Motor neuron (in vitro differentiated cells): ENCODE measurements around the gene HNRNPD. TPM values are rescaled to one million over a fixed set of nuclear protein-coding genes. Genes with fewer than 3 reads are reported as not detected.
A peak's percentile ranks its signal among the peaks of the same experiment; 100 is the strongest.
"Not testable (repeated sequence)": the region's sequence is repeated elsewhere in the genome, so short reads cannot be mapped to it uniquely, and the experiment has no call there.

Source experiments
- ATAC-seq, 8 experiments: fragments of 200-7000 bp; cut with Tn5 transposase; replicated peaks in 6 of 8; 2 replicates each; pipeline ENCODE4 v1.8.0; 2021; ENCODE audit warnings: mild to moderate bottlenecking in 8 of 8, moderate library complexity in 8 of 8
- H3K27ac ChIP-seq, 2 donors: fragments of 250-450 bp; sonication (Bioruptor Pico); 2 replicates each; pipeline ENCODE4 v1.9.0; 2021; ENCODE audit warnings: antibody characterized with exemption in 2 of 2, mild to moderate bottlenecking in 2 of 2, moderate library complexity in 1 of 2
- H3K4me1 ChIP-seq, 2 donors: fragments of 250-450 bp; sonication (Bioruptor Pico); replicated peaks in 1 of 2; 2 replicates each; pipeline ENCODE4 v1.6.1; 2021; ENCODE audit warnings: antibody characterized with exemption in 2 of 2, mild to moderate bottlenecking in 2 of 2, moderate library complexity in 1 of 2
- H3K4me3 ChIP-seq, 5 donors: fragments of 250-450 bp; sonication (Bioruptor Pico); 2 replicates each; pipeline ENCODE4 v1.9.0; 2021; ENCODE audit warnings: antibody characterized with exemption in 5 of 5, mild to moderate bottlenecking in 5 of 5, moderate library complexity in 4 of 5
- WGBS, 10 experiments: fragments of 450-650 bp; shearing (Covaris generic); methylation state at CpG; one replicate each; pipeline ENCODE4 v1.0.0; 2022; 5-methylcytosine and 5-hydroxymethylcytosine counted together
- in situ Hi-C, 9 experiments: fragments of 400-800 bp; cut with MboI; loops; one replicate each; pipeline ENCODE4 v1.15.0; 2021; ENCODE audit warnings: low sequenced_read_pairs in 9 of 9, low pct_unique_long_range_greater_than_20kb in 2 of 9; ENCODE audit not compliant: unreplicated experiment in 9 of 9
- total RNA-seq, 8 experiments: library from RNA; unstranded; fragments of 300-600 nt; gene quantifications; 2 replicates each; pipeline versions ENCODE4 v1.2.3 to v1.2.4, GENCODE V29; 2022

The HNRNPD gene
- total RNA-seq, 8 experiments from 2014 or later, result 41.5 to 343 (median 120) TPM

DNA sequence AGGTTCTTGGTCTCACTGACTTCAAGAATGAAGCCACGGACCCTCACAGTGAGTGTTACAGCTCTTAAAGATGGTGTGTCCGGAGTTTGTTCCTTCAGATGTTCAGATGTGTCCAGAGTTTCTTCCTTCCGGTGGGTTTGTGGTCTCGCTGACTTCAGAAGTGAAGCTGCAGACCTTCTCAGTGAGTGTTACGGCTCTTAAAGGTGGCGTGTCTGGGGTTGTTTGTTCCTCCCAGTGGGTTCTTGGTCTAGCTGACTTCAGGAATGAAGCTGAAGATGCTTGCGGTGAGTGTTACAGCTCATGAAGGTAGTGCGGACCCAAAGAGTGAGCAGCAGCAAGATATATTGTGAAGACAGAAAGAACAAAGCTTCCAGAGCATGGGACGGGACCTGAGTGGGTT is 40.1 kb downstream of the HNRNPD start:
- WGBS, 10 experiments, result 70 to 90% (median 89%) methylated on average over 2 to 6 of the region's 9 CpGs; no CpG with 5 or more reads in 5 of the 10 experiments
- H3K4me3 ChIP-seq, in situ Hi-C loops, H3K4me1 ChIP-seq, ATAC-seq, H3K27ac ChIP-seq: not testable (repeated sequence)

DNA sequence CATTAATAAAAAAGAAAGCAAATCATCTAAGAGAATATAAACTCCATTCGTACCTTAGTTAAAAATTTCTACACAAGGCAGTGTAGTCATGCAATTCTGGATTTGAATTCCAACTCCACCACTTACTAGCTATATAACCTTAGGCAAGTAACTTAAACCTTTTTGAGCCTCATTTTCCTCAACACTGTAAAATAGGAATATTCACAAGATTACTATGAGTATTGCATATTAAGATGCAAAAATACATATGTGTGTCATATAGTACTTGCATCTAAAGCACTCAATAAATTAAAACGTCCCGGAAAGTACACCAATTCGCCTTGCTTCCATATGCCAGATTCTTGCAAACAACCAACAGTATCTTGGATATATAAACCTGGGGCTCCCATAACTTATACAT is 42.0 kb downstream of the HNRNPD start:
- no peak overlapping the region for H3K4me3 ChIP-seq
- 0 to 93% (median 55%) methylated on average over 1 to 4 of the region's 4 CpGs; no CpG with 5 or more reads in 2 of the 10 experiments for WGBS, 10 experiments
- in situ Hi-C loops, result no loop called here
- H3K4me1 ChIP-seq, result no peaks in the 10 kb centered on the region
- no peak overlapping the region for H3K27ac ChIP-seq
- peak in 2 of 8 experiments; percentile 33 to 94 for ATAC-seq

DNA sequence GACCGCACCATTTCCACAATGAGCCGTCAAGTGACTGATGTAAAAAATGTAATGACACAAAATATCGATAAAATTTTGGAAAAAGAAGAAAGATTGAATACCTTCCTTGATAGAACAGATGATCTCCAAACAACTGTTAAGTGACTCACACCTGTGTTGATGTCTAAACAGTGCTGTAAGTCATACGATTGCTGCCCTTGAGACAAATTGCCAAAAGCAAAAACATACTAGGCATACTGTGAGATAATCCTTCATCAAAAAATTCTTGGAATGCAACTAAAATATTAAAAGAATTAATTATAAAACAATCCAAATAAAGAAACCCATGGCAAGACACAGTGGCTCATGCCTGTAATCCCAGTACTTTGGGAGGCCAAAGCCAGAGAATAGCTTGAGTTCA is 53.4 kb downstream of the HNRNPD start:
- Histone ChIP-seq H3K27ac (no peak overlapping the region), H3K4me1 (no peaks in the 10 kb centered on the region), H3K4me3 (no peak overlapping the region)
- ATAC-seq, result no peak
- 74 to 100% (median 86%) methylated on average over 1 to 4 of the region's 4 CpGs for whole genome bisulfite sequencing, 10 experiments
- in situ Hi-C loops, result no loop called here

DNA sequence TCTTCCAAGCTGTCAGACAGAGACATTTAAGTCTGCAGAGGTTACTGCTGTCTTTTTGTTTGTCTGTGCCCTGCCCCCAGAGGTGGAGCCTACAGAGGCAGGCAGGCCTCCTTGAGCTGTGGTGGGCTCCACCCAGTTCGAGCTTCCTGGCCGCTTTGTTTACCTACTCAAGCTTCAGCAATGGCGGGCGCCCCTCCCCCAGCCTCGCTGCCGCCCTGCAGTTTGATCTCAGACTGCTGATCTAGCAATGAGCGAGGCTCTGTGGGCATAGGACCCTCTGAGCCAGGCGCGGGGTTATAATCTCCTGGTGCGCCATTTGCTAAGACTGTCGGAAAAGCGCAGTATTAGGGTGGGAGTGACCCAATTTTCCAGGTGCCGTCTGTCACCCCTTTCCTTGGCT is 70.7 kb downstream of the HNRNPD start:
- H3K27ac ChIP-seq, in situ Hi-C loops, H3K4me1 ChIP-seq, H3K4me3 ChIP-seq, ATAC-seq: not testable (repeated sequence)
- 100% methylated on average over 5 of the region's 13 CpGs; no CpG with 5 or more reads in 9 of the 10 experiments for WGBS, 10 experiments

Other genes with a start within 250 kb of the HNRNPD start
- gene HNRNPDL, start 56.5 kb upstream of the HNRNPD start, total RNA-seq, result 100 to 1,000 TPM; 255 to 791 (median 419) TPM
- 10 to 100 TPM; 38.5 to 73.3 (median 48.0) TPM for gene ENOPH1, start 56.6 kb upstream of the HNRNPD start, total RNA-seq
- gene TMEM150C, start 188.0 kb upstream of the HNRNPD start, total RNA-seq, result 10 to 100 TPM in 2 of 8 experiments, 1 to 10 TPM in 3, under 1 TPM in 3; 0.24 to 14.7 (median 7.4) TPM